ENCODE measurements around the gene LRFN4. TPM values are rescaled to one million over a fixed set of nuclear protein-coding genes. Genes with fewer than 3 reads are reported as not detected.

Gene LRFN4
- total RNA-seq, result 12.8 and 16.3 TPM in 2 replicates

GRCh38 chr11:66856496-66857233 lies at the start of gene LRFN4:
Gene LRFN4, plus strand, starts transcription at chr11:66857064. Its CDS starts 681 bp downstream, at chr11:66857745.

GRCh38 chr11:66842896-66843775 lies 13.7 kb upstream of the LRFN4 start, which contains the start of gene RCE1:
Gene RCE1, plus strand, starts transcription at chr11:66843441. Its CDS starts 15 bp downstream, at chr11:66843456.

Other genes with a start within 250 kb of the LRFN4 start
- 19.6 and 34.4 TPM in 2 replicates for gene RBM14, start 240.4 kb upstream of the LRFN4 start, total RNA-seq
- 102 and 182 TPM in 2 replicates for gene RBM4, start 218.4 kb upstream of the LRFN4 start, total RNA-seq
- 13.1 and 32.1 TPM in 2 replicates for gene RBM4B, start 179.2 kb upstream of the LRFN4 start, total RNA-seq
- 14.4 and 48.3 TPM in 2 replicates for gene SPTBN2, start 127.8 kb upstream of the LRFN4 start, total RNA-seq
- gene RCE1, start 13.6 kb upstream of the LRFN4 start, total RNA-seq, result 13.1 and 16.9 TPM in 2 replicates
- gene PC, start 101.3 kb downstream of the LRFN4 start, total RNA-seq, result 7.3 and 12.5 TPM in 2 replicates
- gene C11orf86, start 118.2 kb downstream of the LRFN4 start, total RNA-seq, result not detected in 2 replicates
- gene SYT12, start 166.1 kb downstream of the LRFN4 start, total RNA-seq, result 0.50 TPM in 1 of 2 replicates, not detected in the other
- gene RHOD, start 199.8 kb downstream of the LRFN4 start, total RNA-seq, result 8.4 and 20.8 TPM in 2 replicates